Esophagus squamous epithelium (tissue), 5 donors: ENCODE results near the gene OR2V2. TPM values are rescaled to one million over a fixed set of nuclear protein-coding genes. Genes with fewer than 3 reads are reported as not detected.
A peak's percentile ranks its signal among the peaks of the same experiment; 100 is the strongest.

ENCODE experiments used
- DNase-seq: peaks from one replicate; lab custom pipeline; 2025; lab: John Stamatoyannopoulos, UW
- H3K27ac ChIP-seq, 4 donors: fragments of 200-600 bp; sonication (generic); one replicate each; pipeline ENCODE4 v1.5.1; 2016 to 2019; ENCODE audit warnings: mild to moderate bottlenecking in 1 of 4
- H3K27me3 ChIP-seq, 4 donors: fragments of 200-600 bp; sonication (generic); 1 replicate in 3 of 4; 2 replicates in 1 of 4; pipeline versions ENCODE4 v1.5.1 to v1.6.0; 2017 to 2021; ENCODE audit warnings: antibody characterized with exemption in 1 of 4
- H3K36me3 ChIP-seq, 3 donors: fragments of 200-600 bp; sonication (generic); one replicate each; pipeline ENCODE4 v1.5.1; 2016 to 2019
- H3K4me1 ChIP-seq, 3 donors: fragments of 200-600 bp; sonication (generic); one replicate each; pipeline ENCODE4 v1.5.1; 2017 to 2019
- H3K4me3 ChIP-seq, 4 donors: fragments of 200-600 bp; sonication (generic); 1 replicate in 3 of 4; 2 replicates in 1 of 4; pipeline ENCODE4 v1.5.1; 2016 to 2019; ENCODE audit warnings: mild to moderate bottlenecking in 2 of 4, moderate library complexity in 1 of 4
- H3K9me3 ChIP-seq, 3 donors: fragments of 200-600 bp; sonication (generic); one replicate each; pipeline ENCODE4 v1.5.1; 2016 to 2019
- POLR2A ChIP-seq, 4 donors: fragments of 450-650 bp; IDR thresholded peaks; one replicate each; pipeline ENCODE4 v1.6.1; 2017; ENCODE audit warnings: antibody characterized with exemption in 4 of 4, mild to moderate bottlenecking in 4 of 4, moderate library complexity in 3 of 4
- WGBS, 2 donors: methylation state at CpG; one replicate each; pipeline ENCODE4 v1.1.5; 2018; 5-methylcytosine and 5-hydroxymethylcytosine counted together
- intact Hi-C: fragments of 100-400 bp; cut with DNase I; formaldehyde crosslinking; loops from one replicate; pipeline ENCODE4 v1.15.0; 2022
- total RNA-seq, 4 donors: library from RNA; depleted of rRNA; stranded (reverse); fragments of >200 nt; gene quantifications; one replicate each; pipeline ENCODE4 v1.1.0, GENCODE V29; 2016
- TF ChIP-seq, protein P1 (sequence below), 6 experiments: fragments of 450-650 bp in 4 of 6; fragments of 200-600 bp in 2 of 6; sonication (generic) in 2 of 6; IDR thresholded peaks; one replicate each; pipeline ENCODE4 v1.5.1; 2016 to 2019; ENCODE audit warnings: antibody characterized with exemption in 6 of 6, mild to moderate bottlenecking in 4 of 6, moderate library complexity in 4 of 6
- donor health status: DM: yes; HTN: yes; CAD: no.

OR2V2 gene
- total RNA-seq, 4 donors from 2014 or later, result not detected

DNA sequence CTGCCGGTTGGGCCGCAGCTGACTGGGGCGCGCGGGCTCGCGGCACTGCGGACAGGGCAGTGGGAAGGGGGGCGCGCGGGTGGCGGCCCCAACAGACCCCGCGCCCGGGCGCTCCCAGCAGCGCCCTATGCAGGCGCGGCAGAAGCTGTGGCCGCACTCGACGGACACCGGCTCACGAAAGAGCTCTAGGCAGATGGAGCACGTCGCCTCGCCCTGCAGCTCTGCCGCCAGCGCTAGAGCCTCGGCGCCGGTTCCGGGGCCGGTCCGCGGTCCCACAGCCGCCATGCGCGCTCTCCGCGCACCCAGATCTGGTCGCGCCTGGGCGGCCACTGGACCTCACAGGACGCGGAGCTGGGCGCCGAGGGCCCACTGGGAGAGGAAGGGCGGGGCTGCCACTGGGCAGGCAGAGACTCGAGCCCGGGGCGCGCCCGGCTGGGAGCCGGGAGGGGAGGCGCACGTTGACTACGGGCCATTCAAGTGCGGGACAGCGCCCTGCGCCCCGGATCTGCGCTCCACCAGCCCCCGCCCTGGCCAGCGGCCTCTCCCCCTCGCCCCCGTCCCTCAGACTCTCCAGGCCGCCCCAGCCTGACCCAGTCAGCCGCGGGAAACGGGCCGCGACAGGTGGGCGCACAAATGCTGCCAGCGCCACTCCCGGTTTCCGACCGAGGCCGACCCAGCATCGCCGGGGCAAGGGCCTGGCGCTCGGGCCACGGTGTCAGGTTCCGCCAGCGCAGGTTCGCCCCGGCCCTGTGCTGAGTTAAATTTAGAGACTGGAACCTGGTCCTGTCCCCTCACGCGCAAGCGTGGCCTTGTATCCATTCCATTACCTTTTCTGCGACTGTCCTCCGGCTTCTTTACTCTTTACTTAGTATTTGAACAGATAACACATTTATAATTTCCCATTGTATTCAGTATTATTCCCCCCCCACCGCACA, 57.7 kb downstream of the OR2V2 start, which contains the start of gene TRIM7:
TRIM7 (minus strand) TSS at position 371 of the 935 bp plus-strand sequence; CDS start at position 285, 86 bp downstream.
- H3K4me1 ChIP-seq, result peaks cover 13 to 67% (median 32%) of the 10 kb centered on the region in 3 donors
- H3K27ac ChIP-seq, result peak within 1 kb of the TSS; percentile 83 to 91 (median 90)
- H3K27me3 ChIP-seq, result no peaks in the 10 kb centered on the region
- intact Hi-C loops, result no loop called here
- H3K9me3 ChIP-seq, result no peaks in the 10 kb centered on the region
- TF ChIP-seq, protein P1, sequence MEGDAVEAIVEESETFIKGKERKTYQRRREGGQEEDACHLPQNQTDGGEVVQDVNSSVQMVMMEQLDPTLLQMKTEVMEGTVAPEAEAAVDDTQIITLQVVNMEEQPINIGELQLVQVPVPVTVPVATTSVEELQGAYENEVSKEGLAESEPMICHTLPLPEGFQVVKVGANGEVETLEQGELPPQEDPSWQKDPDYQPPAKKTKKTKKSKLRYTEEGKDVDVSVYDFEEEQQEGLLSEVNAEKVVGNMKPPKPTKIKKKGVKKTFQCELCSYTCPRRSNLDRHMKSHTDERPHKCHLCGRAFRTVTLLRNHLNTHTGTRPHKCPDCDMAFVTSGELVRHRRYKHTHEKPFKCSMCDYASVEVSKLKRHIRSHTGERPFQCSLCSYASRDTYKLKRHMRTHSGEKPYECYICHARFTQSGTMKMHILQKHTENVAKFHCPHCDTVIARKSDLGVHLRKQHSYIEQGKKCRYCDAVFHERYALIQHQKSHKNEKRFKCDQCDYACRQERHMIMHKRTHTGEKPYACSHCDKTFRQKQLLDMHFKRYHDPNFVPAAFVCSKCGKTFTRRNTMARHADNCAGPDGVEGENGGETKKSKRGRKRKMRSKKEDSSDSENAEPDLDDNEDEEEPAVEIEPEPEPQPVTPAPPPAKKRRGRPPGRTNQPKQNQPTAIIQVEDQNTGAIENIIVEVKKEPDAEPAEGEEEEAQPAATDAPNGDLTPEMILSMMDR (IDR thresholded peaks at IDR 0.05), result no peak
- TF ChIP-seq POLR2A (IDR thresholded peaks at IDR 0.05), result peak in 1 of 4 donors; percentile 64
- H3K36me3 ChIP-seq, result peaks cover 0 to 11% (median 4%) of the 10 kb centered on the region in 3 donors
- 6% methylated on average over 7 to 13 of the region's 94 CpGs for WGBS, 2 donors
- DNase-seq, result no peak
- peak within 1 kb of the TSS; percentile 53 to 87 (median 84) for H3K4me3 ChIP-seq

- Histone ChIP-seq H3K27me3 (no peaks in the 10 kb centered on the region), H3K36me3 (peaks cover 0 to 4% (median 1%) of the 10 kb centered on the region in 3 donors), H3K4me3 (peak overlapping the region; percentile 53 to 87 (median 84)), H3K27ac (peak overlapping the region; percentile 83 to 91 (median 90)), H3K4me1 (peaks cover 13 to 67% (median 32%) of the 10 kb centered on the region in 3 donors), H3K9me3 (no peaks in the 10 kb centered on the region)
- intact Hi-C loops, result no loop called here
- no peak for DNase-seq
- 19 to 23% methylated on average over 37 of the region's 37 CpGs for WGBS, 2 donors
- no peak for TF ChIP-seq POLR2A (IDR thresholded peaks at IDR 0.05)
- TF ChIP-seq, protein P1 (IDR thresholded peaks at IDR 0.05), result no peak
Observed at GRCh38 chr5:181205761-181206649, 58.6 kb downstream of the OR2V2 start.

- Histone ChIP-seq H3K27ac (peak overlapping the region; percentile 50 to 91 (median 90)), H3K36me3 (no peaks in the 10 kb centered on the region), H3K9me3 (no peaks in the 10 kb centered on the region), H3K4me1 (peaks cover 13 to 60% (median 32%) of the 10 kb centered on the region in 3 donors), H3K4me3 (peak overlapping the region; percentile 53 to 87 (median 84)), H3K27me3 (no peaks in the 10 kb centered on the region)
- intact Hi-C loops, result no loop called here
- 1 to 2% methylated on average over 33 to 36 of the region's 36 CpGs for WGBS, 2 donors
- TF ChIP-seq, protein P1 (IDR thresholded peaks at IDR 0.05), result no peak
- TF ChIP-seq POLR2A (IDR thresholded peaks at IDR 0.05), result peak in 1 of 4 donors; percentile 9
- DNase-seq, result no peak
Observed at GRCh38 chr5:181207214-181207959, 60.0 kb downstream of the OR2V2 start.

DNA sequence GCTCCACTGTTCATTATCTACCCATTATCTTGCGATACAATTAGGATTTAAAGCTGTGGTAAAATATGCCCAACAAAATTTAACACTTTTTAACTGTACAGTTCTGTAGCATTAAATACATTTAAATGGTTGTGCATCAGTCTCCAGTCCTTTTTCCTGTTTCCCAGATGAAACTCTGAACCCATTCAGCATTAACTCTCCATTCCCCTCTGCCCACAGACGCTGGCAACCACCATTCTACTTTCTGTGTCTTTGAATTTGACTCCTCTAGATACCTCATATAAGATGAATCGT, 60.5 kb downstream of the OR2V2 start:
- no peaks in the 10 kb centered on the region for H3K27me3 ChIP-seq
- peaks cover 13 to 55% (median 28%) of the 10 kb centered on the region in 3 donors for H3K4me1 ChIP-seq
- WGBS, 2 donors, result 37% methylated on average over 3 of the region's 3 CpGs
- no peaks in the 10 kb centered on the region for H3K9me3 ChIP-seq
- H3K36me3 ChIP-seq, result no peaks in the 10 kb centered on the region
- no peak for DNase-seq
- intact Hi-C loops, result no loop called here
- H3K27ac ChIP-seq, result peak overlapping the region; percentile 50 to 91 (median 90)
- no peak for TF ChIP-seq POLR2A (IDR thresholded peaks at IDR 0.05)
- TF ChIP-seq, protein P1 (IDR thresholded peaks at IDR 0.05), result no peak
- H3K4me3 ChIP-seq, result peak overlapping the region in 2 of 4 donors; percentile 82 to 87

Other genes starting within 250 kb of the OR2V2 start
- under 1 TPM in 1 of 4 donors, not detected in 3; 0.19 TPM for gene BTNL8, start 248.4 kb upstream of the OR2V2 start, total RNA-seq
- not detected for gene BTNL3, start 158.7 kb upstream of the OR2V2 start, total RNA-seq
- 10 to 100 TPM in 1 of 4 donors, 1 to 10 TPM in 2, under 1 TPM in 1; 0.75 to 27.7 (median 4.1) TPM for gene BTNL9, start 107.3 kb upstream of the OR2V2 start, total RNA-seq
- not detected for gene OR2V1, start 16.4 kb upstream of the OR2V2 start, total RNA-seq
- 10 to 100 TPM; 44.8 to 80.6 (median 54.5) TPM for gene TRIM7, start 57.6 kb downstream of the OR2V2 start, total RNA-seq
- 10 to 100 TPM; 12.0 to 22.1 (median 13.8) TPM for gene TRIM41, start 75.7 kb downstream of the OR2V2 start, total RNA-seq
- gene RACK1, start 96.3 kb downstream of the OR2V2 start, total RNA-seq, result 1,000 to 10,000 TPM; 1,705 to 2,735 (median 2,064) TPM
- 10 to 100 TPM in 1 of 4 donors, 1 to 10 TPM in 3; 2.0 to 11.1 (median 3.3) TPM for gene TRIM52, start 113.6 kb downstream of the OR2V2 start, total RNA-seq
- under 1 TPM in 1 of 4 donors, not detected in 3; 0.40 TPM for gene OR4F3, start 219.7 kb downstream of the OR2V2 start, total RNA-seq